ENCODE data around the gene CDX1.
A peak's percentile ranks its signal among the peaks of the same experiment; 100 is the strongest.

CDX1 gene

GRCh38 chr5:150167908-150168307, 1.3 kb downstream of the CDX1 start:
- peak; percentile 13 for TF ChIP-seq CTCF (IDR thresholded peaks at IDR 0.05; ENCODE audit: low read depth, low read length)
- H3K4me3 ChIP-seq (replicated peaks in 1 of 2; ENCODE audit: low read depth in 2 of 2, low read length in 2 of 2) = no peak overlapping the region
- no peak for DNase-seq (ENCODE audit: low read depth in 2 of 2)

GRCh38 chr5:150168864-150169263, 2.3 kb downstream of the CDX1 start:
- DNase-seq (ENCODE audit: low read depth in 2 of 2) = no peak
- no peak overlapping the region for H3K4me3 ChIP-seq (replicated peaks in 1 of 2; ENCODE audit: low read depth in 2 of 2, low read length in 2 of 2)
- TF ChIP-seq CTCF (IDR thresholded peaks at IDR 0.05; ENCODE audit: low read depth, low read length) = no peak

- DNase-seq (ENCODE audit: low read depth in 2 of 2) = peak; percentile 42 to 79
- H3K4me3 ChIP-seq (replicated peaks in 1 of 2; ENCODE audit: low read depth in 2 of 2, low read length in 2 of 2) = no peak overlapping the region
- TF ChIP-seq CTCF (IDR thresholded peaks at IDR 0.05; ENCODE audit: low read depth, low read length) = no peak
Measured at GRCh38 chr5:150172145-150172544, 5.6 kb downstream of the CDX1 start.

- H3K4me3 ChIP-seq (replicated peaks in 1 of 2; ENCODE audit: low read depth in 2 of 2, low read length in 2 of 2) = no peak overlapping the region
- no peak for DNase-seq (ENCODE audit: low read depth in 2 of 2)
- TF ChIP-seq CTCF (IDR thresholded peaks at IDR 0.05; ENCODE audit: low read depth, low read length) = no peak
Measured at GRCh38 chr5:150172556-150172955, 6.0 kb downstream of the CDX1 start.

GRCh38 chr5:150173161-150173560, 6.6 kb downstream of the CDX1 start:
- H3K4me3 ChIP-seq (replicated peaks in 1 of 2; ENCODE audit: low read depth in 2 of 2, low read length in 2 of 2) = no peak overlapping the region
- no peak for TF ChIP-seq CTCF (IDR thresholded peaks at IDR 0.05; ENCODE audit: low read depth, low read length)
- no peak for DNase-seq (ENCODE audit: low read depth in 2 of 2)

GRCh38 chr5:150174285-150174684, 7.7 kb downstream of the CDX1 start:
- no peak for TF ChIP-seq CTCF (IDR thresholded peaks at IDR 0.05; ENCODE audit: low read depth, low read length)
- DNase-seq (ENCODE audit: low read depth in 2 of 2) = no peak
- no peak overlapping the region for H3K4me3 ChIP-seq (replicated peaks in 1 of 2; ENCODE audit: low read depth in 2 of 2, low read length in 2 of 2)

GRCh38 chr5:150175076-150175475, 8.5 kb downstream of the CDX1 start:
- H3K4me3 ChIP-seq (replicated peaks in 1 of 2; ENCODE audit: low read depth in 2 of 2, low read length in 2 of 2) = no peak overlapping the region
- no peak for DNase-seq (ENCODE audit: low read depth in 2 of 2)
- no peak for TF ChIP-seq CTCF (IDR thresholded peaks at IDR 0.05; ENCODE audit: low read depth, low read length)
